Activated T-helper 17 cell treated with anti-CD3 and anti-CD28 coated beads, Interleukin-2, amount 50 U/mL, for 72 hours (primary cell): ENCODE data around the gene HMGXB3. TPM values are rescaled to one million over a fixed set of nuclear protein-coding genes. Genes with fewer than 3 reads are reported as not detected.
A peak's percentile ranks its signal among the peaks of the same experiment; 100 is the strongest.

ENCODE experiments used
- ATAC-seq: fragments of 150-1000 bp; cut with Tn5 transposase; replicated peaks from 2 replicates; pipeline ENCODE4 v1.10.0; 2021; ENCODE audit warnings: mild to moderate bottlenecking, moderate library complexity
- H3K27ac Mint-ChIP-seq: one replicate; pipeline ENCODE4 v1.8.0; 2022; ENCODE audit warnings: mixed read lengths
- H3K27me3 Mint-ChIP-seq: one replicate; pipeline ENCODE4 v1.8.0; 2022; ENCODE audit warnings: mixed read lengths
- H3K36me3 Mint-ChIP-seq: one replicate; pipeline ENCODE4 v1.8.0; 2022; ENCODE audit warnings: low read depth, mild to moderate bottlenecking, mixed read lengths
- H3K4me1 Mint-ChIP-seq: one replicate; pipeline ENCODE4 v1.8.0; 2022; ENCODE audit warnings: mixed read lengths
- H3K4me3 Mint-ChIP-seq: one replicate; pipeline ENCODE4 v1.8.0; 2022; ENCODE audit warnings: mild to moderate bottlenecking, mixed read lengths
- H3K9me3 Mint-ChIP-seq: one replicate; pipeline ENCODE4 v1.8.0; 2022; ENCODE audit warnings: mixed read lengths
- total RNA-seq, 2 donors: library from RNA; stranded (reverse); gene quantifications; one replicate each; pipeline ENCODE4 v1.2.3, GENCODE V29; 2022

HMGXB3 gene
- total RNA-seq, 2 donors from 2014 or later = 28.2 to 42.6 TPM

DNA sequence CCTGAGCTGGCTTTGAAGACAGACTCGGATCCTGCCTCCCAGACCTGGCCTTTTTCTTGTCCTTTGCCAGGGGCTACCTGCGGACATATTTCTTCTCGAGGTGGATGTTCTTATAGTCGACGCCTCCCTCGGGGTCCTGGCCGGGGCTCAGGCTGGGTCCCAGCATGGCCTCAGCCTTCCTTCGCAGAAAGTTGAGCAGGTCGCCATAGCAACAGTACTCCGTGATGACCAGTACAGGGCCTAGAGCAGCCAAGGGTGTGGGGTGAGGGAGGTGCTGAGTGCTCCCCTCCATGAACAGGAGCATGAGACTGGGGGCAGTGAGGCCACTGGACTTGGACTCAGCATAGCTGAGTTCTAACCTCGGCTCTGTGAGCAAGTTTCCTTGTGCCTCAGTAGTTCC is 59.1 kb downstream of the HMGXB3 start:
- Mint-ChIP-seq H3K4me3 (no peak overlapping the region), H3K27ac (no peak overlapping the region)

DNA sequence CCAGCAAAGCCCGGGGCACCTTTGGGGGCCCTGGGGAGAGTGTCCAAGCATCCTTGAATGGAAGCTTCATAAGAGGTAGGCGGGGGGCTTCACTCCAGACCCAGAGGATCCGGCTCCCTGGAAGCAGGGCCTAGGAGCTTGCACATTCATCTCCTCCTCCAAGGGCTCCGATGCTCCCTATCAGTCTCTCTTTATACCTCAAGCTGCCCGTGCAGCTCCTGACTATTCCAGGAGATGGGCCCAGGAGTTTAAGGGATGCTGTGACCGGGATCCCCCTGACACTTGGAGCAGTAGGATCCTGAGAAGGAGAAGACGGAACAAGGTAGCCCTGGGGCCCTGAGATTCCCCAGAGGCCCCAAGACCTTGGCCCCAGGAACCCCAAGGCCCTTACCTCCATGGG is 59.9 kb downstream of the HMGXB3 start:
- no peak for ATAC-seq
- Mint-ChIP-seq H3K27ac (peak overlapping the region; percentile 45), H3K4me3 (no peak overlapping the region), H3K36me3 (no peaks in the 10 kb centered on the region), H3K27me3 (no peaks in the 10 kb centered on the region), H3K4me1 (no peaks in the 10 kb centered on the region), H3K9me3 (no peaks in the 10 kb centered on the region)

More for the DNA sequence above, 59.1 kb downstream of the HMGXB3 start:
- no peaks in the 10 kb centered on the region for H3K36me3 Mint-ChIP-seq
- H3K9me3 Mint-ChIP-seq = no peaks in the 10 kb centered on the region
- no peak for ATAC-seq
- no peaks in the 10 kb centered on the region for H3K27me3 Mint-ChIP-seq
- no peaks in the 10 kb centered on the region for H3K4me1 Mint-ChIP-seq

DNA sequence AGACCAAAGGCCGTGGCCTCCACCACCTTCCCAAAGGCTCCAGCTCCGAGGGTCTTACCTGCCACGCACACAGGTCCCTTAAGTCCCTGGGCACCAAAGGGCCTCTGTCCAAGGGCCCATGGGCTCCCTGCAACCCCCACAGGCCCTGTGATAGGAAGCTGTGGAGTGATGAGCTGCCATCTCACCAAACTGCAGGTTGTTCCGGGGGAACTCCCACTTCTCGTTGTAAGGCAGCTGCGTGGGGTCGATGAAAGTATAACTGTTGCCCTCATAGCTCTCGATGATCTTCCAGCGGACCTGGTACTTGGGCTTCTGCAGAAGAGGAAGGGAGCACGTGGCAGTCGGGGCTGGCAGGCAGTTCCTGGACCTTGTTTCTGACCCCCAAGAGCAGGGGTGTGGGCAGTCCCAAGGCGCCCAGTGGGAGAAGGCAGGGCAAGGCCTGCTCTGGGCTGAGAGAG is 61.0 kb downstream of the HMGXB3 start:
- ATAC-seq = no peak
- Mint-ChIP-seq H3K27ac (no peak overlapping the region), H3K27me3 (no peaks in the 10 kb centered on the region), H3K36me3 (no peaks in the 10 kb centered on the region), H3K4me3 (no peak overlapping the region), H3K4me1 (no peaks in the 10 kb centered on the region), H3K9me3 (no peaks in the 10 kb centered on the region)

DNA sequence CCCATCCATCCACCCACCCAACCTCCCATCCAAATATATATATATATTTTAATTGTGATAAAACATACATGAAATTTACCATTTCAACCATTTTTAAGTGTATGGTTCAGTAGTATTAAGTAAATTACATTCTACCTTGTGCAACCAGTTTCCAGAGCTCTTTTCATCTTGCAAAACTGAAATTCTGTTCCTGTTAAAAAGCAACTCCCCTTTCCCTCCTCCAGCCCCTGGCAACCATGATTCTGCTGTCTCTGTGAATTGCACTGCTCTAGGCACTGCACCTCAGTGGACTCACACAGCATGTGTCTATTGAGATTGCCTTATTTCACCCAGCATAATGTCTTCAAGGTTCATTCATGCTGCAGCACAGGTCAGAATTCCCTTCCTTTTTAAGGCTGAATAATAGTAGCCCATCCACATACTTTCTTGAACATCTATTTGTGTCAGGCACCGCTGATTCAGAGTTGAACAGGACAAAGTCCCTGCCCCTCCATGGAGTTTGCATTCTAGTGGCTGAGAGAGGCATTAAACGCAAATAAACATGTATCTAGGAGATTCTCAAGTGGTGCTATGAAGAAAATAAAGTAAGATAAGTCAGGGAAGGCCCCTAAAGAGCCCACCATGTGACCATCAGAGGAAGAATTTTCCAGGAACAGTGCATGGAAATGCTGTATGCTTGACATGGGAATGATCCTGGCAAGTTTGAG is 61.8 kb downstream of the HMGXB3 start:
- Mint-ChIP-seq H3K9me3 (no peaks in the 10 kb centered on the region), H3K4me3 (no peak overlapping the region), H3K4me1 (peaks cover 6% of the 10 kb centered on the region), H3K27ac (no peak overlapping the region), H3K27me3 (no peaks in the 10 kb centered on the region), H3K36me3 (no peaks in the 10 kb centered on the region)
- no peak for ATAC-seq

DNA sequence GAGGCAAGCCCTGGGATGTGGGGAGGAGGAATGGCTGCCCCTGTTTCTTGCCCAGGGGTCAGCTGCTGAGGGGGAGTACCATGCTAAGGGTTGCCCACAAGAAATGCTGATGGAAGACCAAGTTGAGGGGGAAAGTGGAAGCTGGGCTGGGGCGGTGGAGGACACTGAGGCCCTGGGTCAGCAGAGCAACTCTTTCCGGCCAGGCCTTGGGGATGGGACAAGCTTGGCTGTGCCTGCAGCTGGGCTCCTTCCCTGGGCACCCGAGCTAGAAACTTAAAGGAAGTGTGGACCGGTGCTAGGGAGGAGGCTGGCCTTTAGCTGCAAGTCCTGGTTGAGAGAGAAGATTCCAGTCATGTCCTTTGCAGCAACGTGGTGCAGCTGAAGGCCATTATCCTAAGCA is 63.1 kb downstream of the HMGXB3 start:
- no peaks in the 10 kb centered on the region for H3K9me3 Mint-ChIP-seq
- no peak overlapping the region for H3K4me3 Mint-ChIP-seq
- H3K4me1 Mint-ChIP-seq = peaks cover 6% of the 10 kb centered on the region
- no peaks in the 10 kb centered on the region for H3K27me3 Mint-ChIP-seq
- no peak for ATAC-seq
- no peaks in the 10 kb centered on the region for H3K36me3 Mint-ChIP-seq
- no peak overlapping the region for H3K27ac Mint-ChIP-seq

DNA sequence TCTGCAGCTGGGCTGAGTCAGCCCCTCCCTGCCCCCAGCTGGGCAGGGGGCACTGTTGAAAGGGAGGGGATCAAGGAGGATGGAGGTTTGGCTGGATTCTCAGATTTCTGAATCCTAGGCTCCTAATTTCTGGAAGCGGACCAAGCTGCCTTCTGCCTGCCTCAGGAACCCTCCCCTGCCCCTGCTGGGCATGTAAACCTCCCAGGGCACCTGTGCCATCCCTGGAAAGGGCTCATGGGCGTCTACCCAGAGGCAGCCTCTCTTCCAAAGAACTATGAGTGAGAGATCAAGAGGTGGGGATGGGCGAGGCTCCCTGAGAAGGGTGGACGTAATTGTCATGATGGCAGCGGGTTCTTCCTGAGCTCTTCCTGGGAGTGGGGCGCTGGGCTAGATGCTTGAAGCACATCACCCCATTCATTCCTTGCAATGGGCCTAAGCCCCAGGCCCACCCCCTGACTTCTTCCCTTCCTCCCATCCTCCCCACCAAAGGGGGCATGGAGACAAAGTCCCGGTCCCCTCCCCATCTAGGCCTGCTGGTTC is 64.2 kb downstream of the HMGXB3 start:
- H3K4me1 Mint-ChIP-seq = peaks cover 6% of the 10 kb centered on the region
- ATAC-seq = no peak
- H3K27me3 Mint-ChIP-seq = no peaks in the 10 kb centered on the region
- H3K9me3 Mint-ChIP-seq = no peaks in the 10 kb centered on the region
- H3K27ac Mint-ChIP-seq = no peak overlapping the region
- no peaks in the 10 kb centered on the region for H3K36me3 Mint-ChIP-seq
- H3K4me3 Mint-ChIP-seq = no peak overlapping the region

DNA sequence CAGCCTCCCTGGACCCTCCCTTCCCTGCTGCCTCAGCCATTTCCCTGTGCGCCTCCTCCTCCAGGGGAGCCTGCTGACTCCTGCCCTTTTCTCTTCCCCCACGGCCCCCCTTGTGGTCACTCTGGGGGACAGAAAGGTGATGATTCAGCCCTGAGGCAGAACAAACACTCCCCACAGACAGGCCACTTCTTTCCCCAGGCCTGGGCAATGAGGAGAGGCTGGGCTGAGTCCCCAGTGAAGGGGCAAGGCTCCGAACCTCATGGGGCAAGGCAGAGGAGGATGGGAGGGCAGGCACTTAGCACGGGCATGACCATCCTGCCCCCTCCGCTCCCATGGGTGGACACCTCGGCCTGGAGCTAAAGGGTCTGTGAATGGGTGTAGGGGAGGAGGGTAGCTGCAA is 64.8 kb downstream of the HMGXB3 start:
- H3K27me3 Mint-ChIP-seq = no peaks in the 10 kb centered on the region
- H3K4me3 Mint-ChIP-seq = no peak overlapping the region
- H3K36me3 Mint-ChIP-seq = no peaks in the 10 kb centered on the region
- H3K27ac Mint-ChIP-seq = no peak overlapping the region
- no peaks in the 10 kb centered on the region for H3K9me3 Mint-ChIP-seq
- no peak for ATAC-seq
- peaks cover 6% of the 10 kb centered on the region for H3K4me1 Mint-ChIP-seq

DNA sequence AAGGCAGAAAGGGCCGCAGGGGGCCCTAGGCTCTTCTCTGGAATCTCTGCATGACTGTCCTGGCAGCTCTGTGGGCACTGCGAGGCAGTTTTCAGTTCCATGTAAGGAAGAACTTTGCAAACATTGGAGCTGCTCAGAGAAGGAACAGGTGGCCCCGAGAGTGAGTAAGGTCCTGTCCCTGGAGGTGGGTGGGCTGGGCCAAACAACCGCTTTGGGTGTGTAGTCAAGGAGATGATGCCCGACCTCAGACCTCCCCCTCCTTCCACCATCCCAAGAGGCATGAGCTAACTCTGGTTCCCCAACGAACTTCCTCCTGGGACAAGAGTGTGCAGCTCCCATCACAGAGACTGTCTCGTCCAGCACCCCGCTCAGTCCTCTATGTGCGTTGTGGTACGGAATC is 65.3 kb downstream of the HMGXB3 start:
- Mint-ChIP-seq H3K4me1 (peaks cover 6% of the 10 kb centered on the region), H3K27ac (peak overlapping the region; percentile 87), H3K9me3 (no peaks in the 10 kb centered on the region), H3K36me3 (no peaks in the 10 kb centered on the region), H3K4me3 (no peak overlapping the region), H3K27me3 (no peaks in the 10 kb centered on the region)
- no peak for ATAC-seq

DNA sequence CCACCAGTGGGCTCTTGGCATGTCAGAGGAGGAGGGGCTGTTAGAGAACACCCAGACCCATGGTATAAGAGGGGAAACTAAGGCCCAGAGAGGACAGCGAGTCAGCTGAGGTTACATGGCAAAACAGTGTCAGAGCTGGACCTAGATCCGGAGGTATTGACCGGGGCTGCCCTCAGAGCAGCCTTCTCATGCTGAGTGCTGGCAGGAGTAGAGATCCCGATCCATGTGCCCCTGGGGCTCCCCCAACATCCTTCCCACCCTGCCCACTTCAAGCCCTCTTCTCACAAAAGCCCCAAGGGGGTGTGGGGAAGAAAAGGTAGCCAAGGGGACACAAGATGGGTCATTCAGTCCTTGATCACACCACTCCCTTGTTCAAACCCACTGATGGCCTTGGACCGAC is 65.9 kb downstream of the HMGXB3 start:
- Mint-ChIP-seq H3K36me3 (no peaks in the 10 kb centered on the region), H3K27ac (peak overlapping the region; percentile 87), H3K4me1 (peaks cover 6% of the 10 kb centered on the region), H3K9me3 (no peaks in the 10 kb centered on the region), H3K27me3 (no peaks in the 10 kb centered on the region), H3K4me3 (no peak overlapping the region)
- no peak for ATAC-seq

DNA sequence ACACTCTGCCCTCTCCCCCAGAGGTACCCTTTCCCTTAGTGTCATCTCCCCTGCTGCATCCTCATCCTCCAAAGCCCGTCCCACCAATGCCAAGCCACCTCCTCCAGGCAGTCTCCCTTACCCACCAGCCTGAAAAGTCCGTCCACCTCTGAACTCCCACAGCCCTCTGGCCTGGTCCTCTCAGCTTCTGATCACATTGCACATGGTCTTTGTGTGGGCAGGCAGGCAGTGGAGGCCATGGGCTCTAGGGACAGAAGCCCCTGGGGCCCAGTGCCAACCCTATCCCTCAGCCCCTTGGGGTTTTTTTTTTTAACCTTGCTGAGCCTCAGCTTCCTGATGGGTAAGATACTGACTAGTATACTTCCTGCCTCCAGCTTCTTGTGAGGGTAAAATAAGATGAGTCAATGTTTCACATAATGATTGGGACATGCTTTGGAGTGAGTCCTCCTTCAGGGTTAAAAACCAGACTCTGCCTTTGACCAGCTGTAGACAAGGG is 66.4 kb downstream of the HMGXB3 start:
- peak overlapping the region; percentile 35 for H3K4me3 Mint-ChIP-seq
- H3K27ac Mint-ChIP-seq = peak overlapping the region; percentile 87
- no peaks in the 10 kb centered on the region for H3K36me3 Mint-ChIP-seq
- no peaks in the 10 kb centered on the region for H3K27me3 Mint-ChIP-seq
- peak; percentile 92 for ATAC-seq
- H3K4me1 Mint-ChIP-seq = peaks cover 6% of the 10 kb centered on the region
- no peaks in the 10 kb centered on the region for H3K9me3 Mint-ChIP-seq

DNA sequence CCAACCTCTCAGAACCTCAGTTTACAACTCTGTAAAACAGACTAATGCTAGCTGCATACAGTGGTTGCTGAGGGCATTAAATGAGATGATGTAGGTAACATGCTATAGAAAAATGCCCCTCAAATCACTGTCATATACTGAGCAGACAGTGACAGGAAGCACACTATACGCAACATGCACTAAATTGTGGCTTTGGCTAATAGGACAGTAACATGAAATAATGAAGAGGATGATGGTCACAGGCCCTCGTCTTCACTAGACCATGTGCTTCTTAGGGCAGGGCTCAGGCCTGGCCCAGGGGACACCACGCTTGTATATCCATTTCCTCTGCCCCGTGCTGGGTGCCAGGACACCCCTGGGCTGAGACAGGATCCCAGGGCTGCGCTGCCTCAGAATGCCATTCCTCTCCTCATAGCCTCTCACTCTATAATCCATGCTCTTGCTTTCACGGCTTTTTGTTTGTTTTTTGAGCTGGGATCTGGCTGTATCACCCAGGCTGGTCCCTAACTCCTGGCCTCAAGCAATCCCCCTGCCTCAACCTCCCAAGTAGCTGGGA is 66.9 kb downstream of the HMGXB3 start:
- Mint-ChIP-seq H3K36me3 (no peaks in the 10 kb centered on the region), H3K9me3 (no peaks in the 10 kb centered on the region), H3K27ac (peak overlapping the region; percentile 87), H3K4me1 (peaks cover 6% of the 10 kb centered on the region), H3K27me3 (no peaks in the 10 kb centered on the region), H3K4me3 (peak overlapping the region; percentile 35)
- ATAC-seq = peak; percentile 21

DNA sequence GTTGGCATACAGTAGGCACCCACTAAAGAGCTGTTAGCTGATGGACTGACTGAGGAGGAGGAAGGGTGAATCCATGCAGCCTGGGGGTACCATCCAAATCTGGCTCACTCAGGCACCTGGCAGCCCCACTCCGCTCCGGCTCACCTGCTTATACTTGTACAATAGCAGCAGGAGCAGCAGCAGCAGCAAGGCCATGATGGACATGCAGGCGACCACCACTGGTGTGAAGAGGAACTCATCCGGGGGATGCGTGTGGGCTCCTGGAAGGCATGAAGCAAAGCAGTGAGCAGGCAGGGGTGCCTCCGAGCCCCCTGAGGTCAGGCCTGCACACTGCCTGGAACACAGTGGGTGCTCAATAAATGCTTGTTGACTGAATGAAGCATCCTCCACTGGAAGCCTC is 67.5 kb downstream of the HMGXB3 start:
- Mint-ChIP-seq H3K27me3 (no peaks in the 10 kb centered on the region), H3K36me3 (no peaks in the 10 kb centered on the region), H3K4me3 (no peak overlapping the region), H3K27ac (no peak overlapping the region), H3K4me1 (peaks cover 6% of the 10 kb centered on the region), H3K9me3 (no peaks in the 10 kb centered on the region)
- no peak for ATAC-seq

DNA sequence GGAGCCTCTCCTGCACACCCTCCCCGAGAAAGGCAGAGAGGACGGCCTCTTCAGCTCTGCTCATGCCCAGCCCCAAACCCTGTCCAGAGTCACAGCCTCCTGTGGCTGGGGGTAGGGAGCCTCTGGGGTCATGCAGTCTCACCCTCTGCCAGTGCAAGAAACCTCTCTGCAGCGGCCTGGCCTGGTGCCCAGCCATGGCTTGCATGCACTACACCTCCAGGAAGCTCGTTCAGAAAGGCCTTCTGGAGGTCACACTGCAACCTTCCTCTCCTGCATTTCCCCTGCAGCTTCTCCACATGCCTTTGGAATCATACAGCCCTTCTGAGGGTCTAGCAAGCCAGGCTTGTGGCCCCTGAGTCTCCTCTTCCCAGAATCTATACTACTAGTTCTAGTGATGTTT is 67.9 kb downstream of the HMGXB3 start:
- Mint-ChIP-seq H3K27ac (no peak overlapping the region), H3K36me3 (no peaks in the 10 kb centered on the region), H3K4me1 (peaks cover 6% of the 10 kb centered on the region), H3K4me3 (no peak overlapping the region), H3K9me3 (no peaks in the 10 kb centered on the region), H3K27me3 (no peaks in the 10 kb centered on the region)
- no peak for ATAC-seq

DNA sequence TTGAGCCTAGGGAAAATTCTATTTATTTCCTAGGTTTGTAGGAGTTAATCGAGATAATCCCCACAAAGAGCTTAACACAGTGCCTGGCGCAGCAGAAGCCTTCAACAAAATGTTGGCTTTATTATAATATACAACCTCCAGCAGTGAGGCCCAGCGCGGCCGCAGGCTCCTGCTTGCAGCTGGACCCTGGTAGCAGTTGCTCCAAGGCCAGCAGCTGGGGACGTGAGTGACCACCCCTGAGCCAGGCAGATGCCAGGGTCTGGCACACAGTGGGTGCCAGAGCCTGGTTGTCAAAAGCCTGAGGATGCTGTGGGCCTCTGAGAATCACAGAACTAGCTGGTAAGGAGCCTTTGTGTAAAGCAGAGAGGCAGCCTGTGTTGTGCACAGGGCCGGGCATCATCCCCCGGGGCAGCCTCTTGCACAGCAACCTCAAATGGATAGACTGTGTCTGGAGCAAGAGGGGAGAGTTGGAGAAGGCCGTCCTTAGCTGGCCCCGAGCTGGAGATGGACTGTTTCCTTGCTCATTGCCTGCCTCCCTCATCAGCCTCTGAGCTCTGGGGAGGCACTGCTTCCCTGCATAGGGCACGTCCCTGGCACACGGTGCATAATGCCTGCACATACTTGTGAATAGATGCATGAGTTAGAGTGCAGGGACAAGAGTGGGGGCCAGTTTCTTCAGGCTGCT is 68.6 kb downstream of the HMGXB3 start:
- H3K27ac Mint-ChIP-seq = no peak overlapping the region
- no peak for ATAC-seq
- H3K36me3 Mint-ChIP-seq = no peaks in the 10 kb centered on the region
- H3K9me3 Mint-ChIP-seq = no peaks in the 10 kb centered on the region
- H3K4me3 Mint-ChIP-seq = no peak overlapping the region
- H3K27me3 Mint-ChIP-seq = no peaks in the 10 kb centered on the region
- peaks cover 6% of the 10 kb centered on the region for H3K4me1 Mint-ChIP-seq
